ENCODE results near the gene ITGA3.

Gene ITGA3

DNA sequence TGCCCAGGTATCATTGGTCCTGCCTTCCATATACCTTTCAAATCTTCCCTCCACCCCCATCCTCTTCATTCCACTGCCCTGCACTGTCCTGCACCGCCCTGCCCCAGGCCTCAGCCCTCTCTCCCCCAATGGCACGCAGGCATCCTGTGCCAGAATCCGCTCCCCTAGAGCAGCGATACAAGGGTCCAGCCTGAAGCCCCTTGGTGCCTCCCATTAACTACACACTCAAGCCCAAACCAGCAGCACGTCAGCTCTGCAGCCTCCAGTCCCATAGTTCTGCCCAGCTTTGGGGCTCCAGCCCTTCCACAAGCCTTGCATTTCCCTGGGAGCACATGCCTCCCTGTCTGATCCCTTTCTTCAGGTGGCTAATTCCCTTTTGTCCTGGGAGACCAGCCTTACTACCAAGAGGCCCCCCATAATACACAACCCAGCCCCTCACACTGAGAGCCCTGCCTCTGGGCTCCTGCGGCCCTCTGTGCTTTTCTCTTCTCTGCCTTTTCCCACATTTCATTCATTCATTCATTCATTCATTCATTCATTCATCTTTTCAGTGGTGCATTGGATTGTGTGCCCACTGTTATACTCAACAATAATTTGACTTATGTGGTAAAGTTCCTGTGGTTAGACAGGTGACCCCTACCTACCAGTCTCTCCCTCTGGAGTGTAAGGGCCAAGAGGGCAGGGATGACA is 34.1 kb upstream of the ITGA3 start:
- Histone ChIP-seq H3K4me1 (ENCODE audit: insufficient read depth, low read length) (no peaks in the 10 kb centered on the region), H3K36me3 (ENCODE audit: insufficient read depth, low read length) (no peaks in the 10 kb centered on the region), H2AFZ (ENCODE audit: low read depth, low read length) (no peak overlapping the region), H3K27me3 (ENCODE audit: insufficient read depth, low read length, poor library complexity) (peaks cover 3% of the 10 kb centered on the region), H3K27ac (ENCODE audit: low read length) (no peak overlapping the region), H3K9me3 (ENCODE audit: insufficient read depth, low read length, severe bottlenecking) (peaks cover 17% of the 10 kb centered on the region), H3K4me3 (ENCODE audit: low read depth in 1 of 2, low read length in 2 of 2) (no peak overlapping the region), H3K9ac (ENCODE audit: low read depth, low read length) (no peak overlapping the region), H3K79me2 (ENCODE audit: insufficient read depth, low read length) (no peaks in the 10 kb centered on the region), H3K4me2 (ENCODE audit: insufficient read depth, low read length) (no peak overlapping the region), H4K20me1 (ENCODE audit: insufficient read depth, low read length) (no peaks in the 10 kb centered on the region)
- no peak for TF ChIP-seq EZH2 (IDR thresholded peaks at IDR 0.05; ENCODE audit: borderline replicate concordance, low read depth, low read length, severe bottlenecking)
- TF ChIP-seq, protein P1, sequence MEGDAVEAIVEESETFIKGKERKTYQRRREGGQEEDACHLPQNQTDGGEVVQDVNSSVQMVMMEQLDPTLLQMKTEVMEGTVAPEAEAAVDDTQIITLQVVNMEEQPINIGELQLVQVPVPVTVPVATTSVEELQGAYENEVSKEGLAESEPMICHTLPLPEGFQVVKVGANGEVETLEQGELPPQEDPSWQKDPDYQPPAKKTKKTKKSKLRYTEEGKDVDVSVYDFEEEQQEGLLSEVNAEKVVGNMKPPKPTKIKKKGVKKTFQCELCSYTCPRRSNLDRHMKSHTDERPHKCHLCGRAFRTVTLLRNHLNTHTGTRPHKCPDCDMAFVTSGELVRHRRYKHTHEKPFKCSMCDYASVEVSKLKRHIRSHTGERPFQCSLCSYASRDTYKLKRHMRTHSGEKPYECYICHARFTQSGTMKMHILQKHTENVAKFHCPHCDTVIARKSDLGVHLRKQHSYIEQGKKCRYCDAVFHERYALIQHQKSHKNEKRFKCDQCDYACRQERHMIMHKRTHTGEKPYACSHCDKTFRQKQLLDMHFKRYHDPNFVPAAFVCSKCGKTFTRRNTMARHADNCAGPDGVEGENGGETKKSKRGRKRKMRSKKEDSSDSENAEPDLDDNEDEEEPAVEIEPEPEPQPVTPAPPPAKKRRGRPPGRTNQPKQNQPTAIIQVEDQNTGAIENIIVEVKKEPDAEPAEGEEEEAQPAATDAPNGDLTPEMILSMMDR (IDR thresholded peaks at IDR 0.05; ENCODE audit: borderline replicate concordance, extremely low read depth, low read length, poor library complexity, severe bottlenecking), result no peak
- DNase-seq (no peak), ATAC-seq (ENCODE audit: insufficient read depth, low read depth) (no peak)

DNA sequence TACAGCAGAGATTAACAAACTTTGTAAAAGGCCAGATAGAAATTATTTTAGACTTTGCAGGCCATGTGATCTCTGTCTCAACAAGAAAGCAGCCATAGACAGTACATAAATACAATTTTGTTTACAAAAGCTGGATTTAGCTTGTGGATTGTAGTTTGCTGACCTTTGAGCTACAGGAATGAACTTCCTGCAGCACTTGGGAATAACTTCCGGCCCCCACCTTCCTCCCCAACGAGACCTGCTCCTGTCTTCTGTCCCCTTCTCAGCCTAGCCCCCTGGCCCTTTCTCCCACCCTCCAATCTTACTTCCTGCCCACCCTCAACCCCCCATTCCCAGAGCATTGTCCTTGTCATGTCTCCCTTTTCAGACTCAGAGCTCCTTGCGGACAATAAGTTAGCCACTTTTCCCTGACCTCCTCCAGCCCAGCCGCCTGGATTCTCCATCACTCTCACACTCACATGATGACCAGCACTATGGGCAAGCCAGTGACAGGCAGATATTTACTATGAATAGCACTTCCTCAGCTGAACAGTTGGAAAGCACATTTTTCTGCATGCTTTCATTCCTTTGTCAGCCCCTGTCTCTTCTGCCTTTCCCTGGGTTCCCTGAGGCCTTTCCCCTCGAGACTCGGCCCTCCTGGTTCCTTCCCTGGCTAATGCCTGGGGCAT is 33.3 kb upstream of the ITGA3 start:
- H3K79me2 ChIP-seq (ENCODE audit: insufficient read depth, low read length), result no peaks in the 10 kb centered on the region
- H4K20me1 ChIP-seq (ENCODE audit: insufficient read depth, low read length), result peaks cover 7% of the 10 kb centered on the region
- DNase-seq, result no peak
- H3K27me3 ChIP-seq (ENCODE audit: insufficient read depth, low read length, poor library complexity), result peaks cover 3% of the 10 kb centered on the region
- no peaks in the 10 kb centered on the region for H3K36me3 ChIP-seq (ENCODE audit: insufficient read depth, low read length)
- H3K4me3 ChIP-seq (ENCODE audit: low read depth in 1 of 2, low read length in 2 of 2), result no peak overlapping the region
- TF ChIP-seq EZH2 (IDR thresholded peaks at IDR 0.05; ENCODE audit: borderline replicate concordance, low read depth, low read length, severe bottlenecking), result no peak
- TF ChIP-seq, protein P1 (IDR thresholded peaks at IDR 0.05; ENCODE audit: borderline replicate concordance, extremely low read depth, low read length, poor library complexity, severe bottlenecking), result no peak
- ATAC-seq (ENCODE audit: insufficient read depth, low read depth), result no peak
- H3K4me1 ChIP-seq (ENCODE audit: insufficient read depth, low read length), result peaks cover 7% of the 10 kb centered on the region; the same call in 1 of the 2 replicates
- H2AFZ ChIP-seq (ENCODE audit: low read depth, low read length), result no peak overlapping the region
- peaks cover 17% of the 10 kb centered on the region for H3K9me3 ChIP-seq (ENCODE audit: insufficient read depth, low read length, severe bottlenecking)
- H3K9ac ChIP-seq (ENCODE audit: low read depth, low read length), result no peak overlapping the region
- no peak overlapping the region for H3K4me2 ChIP-seq (ENCODE audit: insufficient read depth, low read length)
- no peak overlapping the region for H3K27ac ChIP-seq (ENCODE audit: low read length)

DNA sequence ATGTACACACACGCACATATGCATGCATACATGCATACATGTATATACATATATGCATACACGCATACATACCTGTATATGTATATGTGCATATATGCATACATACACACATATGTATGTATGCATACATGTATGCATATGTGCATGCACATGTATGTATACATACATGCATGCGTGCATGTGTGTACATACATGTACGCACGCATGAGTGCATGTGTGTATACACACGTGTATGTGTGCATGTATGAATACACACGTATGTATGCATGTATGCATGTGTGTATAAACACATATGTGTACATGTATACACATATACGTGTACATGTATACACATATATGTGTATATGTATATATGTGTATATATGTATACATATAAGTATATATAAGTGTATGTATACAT is 32.4 kb upstream of the ITGA3 start:
- H3K79me2 ChIP-seq (ENCODE audit: insufficient read depth, low read length), result no peaks in the 10 kb centered on the region
- H3K4me1 ChIP-seq (ENCODE audit: insufficient read depth, low read length), result peaks cover 8% of the 10 kb centered on the region; the same call in 1 of the 2 replicates
- H3K27ac ChIP-seq (ENCODE audit: low read length), result no peak overlapping the region
- no peak overlapping the region for H2AFZ ChIP-seq (ENCODE audit: low read depth, low read length)
- H3K4me2 ChIP-seq (ENCODE audit: insufficient read depth, low read length), result no peak overlapping the region
- no peak overlapping the region; a peak in 1 of 4 replicates for H3K4me3 ChIP-seq (ENCODE audit: low read depth in 1 of 2, low read length in 2 of 2)
- H3K36me3 ChIP-seq (ENCODE audit: insufficient read depth, low read length), result no peaks in the 10 kb centered on the region
- H4K20me1 ChIP-seq (ENCODE audit: insufficient read depth, low read length), result peaks cover 9% of the 10 kb centered on the region
- DNase-seq (no peak), ATAC-seq (ENCODE audit: insufficient read depth, low read depth) (no peak)
- no peak for TF ChIP-seq EZH2 (IDR thresholded peaks at IDR 0.05; ENCODE audit: borderline replicate concordance, low read depth, low read length, severe bottlenecking)
- TF ChIP-seq, protein P1 (IDR thresholded peaks at IDR 0.05; ENCODE audit: borderline replicate concordance, extremely low read depth, low read length, poor library complexity, severe bottlenecking), result no peak
- H3K27me3 ChIP-seq (ENCODE audit: insufficient read depth, low read length, poor library complexity), result peaks cover 3% of the 10 kb centered on the region
- peaks cover 17% of the 10 kb centered on the region for H3K9me3 ChIP-seq (ENCODE audit: insufficient read depth, low read length, severe bottlenecking)
- no peak overlapping the region for H3K9ac ChIP-seq (ENCODE audit: low read depth, low read length)

Measured in DND-41 (cell line).